ENCODE data around the gene ZBED3. TPM values are rescaled to one million over a fixed set of nuclear protein-coding genes. Genes with fewer than 3 reads are reported as not detected.

The ZBED3 gene
- total RNA-seq, 1 donor, result 1.3 TPM

- TF ChIP-seq CTCF (IDR thresholded peaks at IDR 0.05; ENCODE audit: insufficient read depth, low read depth, low read length), result no peak
- peak overlapping the region; percentile 53 for H3K4me3 ChIP-seq (ENCODE audit: low read depth, low read length)
- no peak for DNase-seq (ENCODE audit: low read depth)
These were observed 9.3 kb downstream of the ZBED3 start for GRCh38 chr5:77077829-77078176.

- H3K4me3 ChIP-seq (ENCODE audit: low read depth, low read length), result peak overlapping the region; percentile 53
- TF ChIP-seq CTCF (IDR thresholded peaks at IDR 0.05; ENCODE audit: insufficient read depth, low read depth, low read length), result peak; percentile 57
- peak; percentile 61 for DNase-seq (ENCODE audit: low read depth)
These were observed 9.9 kb downstream of the ZBED3 start for GRCh38 chr5:77076961-77077828.

- DNase-seq (ENCODE audit: low read depth), result no peak
- no peak overlapping the region for H3K4me3 ChIP-seq (ENCODE audit: low read depth, low read length)
- TF ChIP-seq CTCF (IDR thresholded peaks at IDR 0.05; ENCODE audit: insufficient read depth, low read depth, low read length), result no peak
These were observed 12.3 kb downstream of the ZBED3 start for GRCh38 chr5:77074745-77075144.

GRCh38 chr5:77073667-77074066, 13.4 kb downstream of the ZBED3 start:
- no peak overlapping the region for H3K4me3 ChIP-seq (ENCODE audit: low read depth, low read length)
- no peak for TF ChIP-seq CTCF (IDR thresholded peaks at IDR 0.05; ENCODE audit: insufficient read depth, low read depth, low read length)
- peak; percentile 16 for DNase-seq (ENCODE audit: low read depth)

- peak; percentile 56 for DNase-seq (ENCODE audit: low read depth)
- no peak for TF ChIP-seq CTCF (IDR thresholded peaks at IDR 0.05; ENCODE audit: insufficient read depth, low read depth, low read length)
These were observed 20.2 kb downstream of the ZBED3 start for GRCh38 chr5:77066823-77067442.

GRCh38 chr5:77066184-77066583, 20.9 kb downstream of the ZBED3 start:
- TF ChIP-seq CTCF (IDR thresholded peaks at IDR 0.05; ENCODE audit: insufficient read depth, low read depth, low read length), result no peak
- no peak for DNase-seq (ENCODE audit: low read depth)
- H3K4me3 ChIP-seq (ENCODE audit: low read depth, low read length), result no peak overlapping the region

More at GRCh38 chr5:77066823-77067442, 20.2 kb downstream of the ZBED3 start:
- H3K4me3 ChIP-seq (ENCODE audit: low read depth, low read length), result no peak overlapping the region

Data from fibroblast of villous mesenchyme (primary cell).